Astrocyte (in vitro differentiated cells and primary cell): ENCODE measurements around the gene NISCH. TPM values are rescaled to one million over a fixed set of nuclear protein-coding genes. Genes with fewer than 3 reads are reported as not detected.

Experiments
- DNase-seq: peaks from one replicate; pipeline ENCODE4 v3.0.0-alpha.2; 2010; ENCODE audit warnings: low read depth
- FAIRE-seq: peaks from 2 replicates; lab custom pipeline; 2011; peaks lifted over from hg19 to GRCh38; lab: Jason Lieb, UNC
- H2AFZ ChIP-seq: 2 replicates; pipeline ENCODE4 v1.6.0; 2012; ENCODE audit warnings: low read depth, low read length, inconsistent platforms
- H3K27ac ChIP-seq: 2 replicates; pipeline ENCODE4 v1.5.1; 2011; ENCODE audit warnings: low read depth, low read length, inconsistent platforms
- H3K27me3 ChIP-seq: 2 replicates; pipeline ENCODE4 v1.6.0; 2011; ENCODE audit warnings: low read length, inconsistent platforms; ENCODE audit not compliant: insufficient read depth
- H3K36me3 ChIP-seq: 2 replicates; pipeline ENCODE4 v1.5.1; 2011; ENCODE audit warnings: low read length, inconsistent platforms; ENCODE audit not compliant: insufficient read depth
- H3K4me1 ChIP-seq: 2 replicates; pipeline ENCODE4 v1.5.1; 2011; ENCODE audit warnings: low read length, inconsistent platforms; ENCODE audit not compliant: insufficient read depth
- H3K4me2 ChIP-seq: 2 replicates; pipeline ENCODE4 v1.6.0; 2012; ENCODE audit warnings: low read length, inconsistent platforms
- H3K4me3 ChIP-seq: 2 replicates; pipeline ENCODE4 v1.5.1; 2011; ENCODE audit warnings: low read depth, mild to moderate bottlenecking, low read length, inconsistent platforms; ENCODE audit not compliant: insufficient read depth
- H3K79me2 ChIP-seq: 2 replicates; pipeline ENCODE4 v1.6.0; 2012; ENCODE audit warnings: mild to moderate bottlenecking, low read length, inconsistent platforms; ENCODE audit not compliant: insufficient read depth
- H3K9ac ChIP-seq: 2 replicates; pipeline ENCODE4 v1.6.0; 2012; ENCODE audit warnings: mild to moderate bottlenecking, low read length, inconsistent platforms
- H3K9me3 ChIP-seq: 2 replicates; pipeline ENCODE4 v1.5.1; 2012; ENCODE audit warnings: low read depth, mild to moderate bottlenecking, low read length, inconsistent platforms; ENCODE audit not compliant: insufficient read depth
- H4K20me1 ChIP-seq: 2 replicates; pipeline ENCODE4 v1.6.0; 2012; ENCODE audit warnings: low read length, inconsistent platforms; ENCODE audit not compliant: insufficient read depth
- H3K27ac Mint-ChIP-seq: one replicate; pipeline ENCODE4 v1.8.0; 2021; ENCODE audit warnings: mild to moderate bottlenecking, mixed read lengths; ENCODE audit not compliant: unreplicated experiment
- H3K27me3 Mint-ChIP-seq: one replicate; pipeline ENCODE4 v1.8.0; 2021; ENCODE audit warnings: low read depth, mixed read lengths; ENCODE audit not compliant: unreplicated experiment
- H3K36me3 Mint-ChIP-seq: one replicate; pipeline ENCODE4 v1.8.0; 2021; ENCODE audit warnings: low read depth, mixed read lengths; ENCODE audit not compliant: unreplicated experiment
- H3K4me1 Mint-ChIP-seq: one replicate; pipeline ENCODE4 v1.8.0; 2021; ENCODE audit warnings: low read depth, mixed read lengths; ENCODE audit not compliant: unreplicated experiment
- H3K4me3 Mint-ChIP-seq: one replicate; pipeline ENCODE4 v1.8.0; 2021; ENCODE audit warnings: mild to moderate bottlenecking, moderate library complexity, mixed read lengths; ENCODE audit not compliant: unreplicated experiment
- H3K9me3 Mint-ChIP-seq: one replicate; pipeline ENCODE4 v1.8.0; 2021; ENCODE audit warnings: mild to moderate bottlenecking, mixed read lengths; ENCODE audit not compliant: unreplicated experiment
- EZH2 ChIP-seq: IDR thresholded peaks from 2 replicates; pipeline ENCODE4 v1.6.1; 2012; ENCODE audit warnings: mild to moderate bottlenecking, low read length, inconsistent platforms; ENCODE audit not compliant: insufficient read depth
- total RNA-seq: library from RNA; stranded (reverse); gene quantifications from 2 replicates; pipeline ENCODE4 v1.2.1, GENCODE V29; 2021
- TF ChIP-seq, protein P1 (sequence below): IDR thresholded peaks from 2 replicates; pipeline ENCODE4 v1.5.1; 2011; ENCODE audit warnings: low read depth, mild to moderate bottlenecking, inconsistent platforms, low read length, moderate library complexity; ENCODE audit not compliant: insufficient read depth

NISCH gene
- total RNA-seq, 1 donor from 2014 or later, result 118 TPM

DNA sequence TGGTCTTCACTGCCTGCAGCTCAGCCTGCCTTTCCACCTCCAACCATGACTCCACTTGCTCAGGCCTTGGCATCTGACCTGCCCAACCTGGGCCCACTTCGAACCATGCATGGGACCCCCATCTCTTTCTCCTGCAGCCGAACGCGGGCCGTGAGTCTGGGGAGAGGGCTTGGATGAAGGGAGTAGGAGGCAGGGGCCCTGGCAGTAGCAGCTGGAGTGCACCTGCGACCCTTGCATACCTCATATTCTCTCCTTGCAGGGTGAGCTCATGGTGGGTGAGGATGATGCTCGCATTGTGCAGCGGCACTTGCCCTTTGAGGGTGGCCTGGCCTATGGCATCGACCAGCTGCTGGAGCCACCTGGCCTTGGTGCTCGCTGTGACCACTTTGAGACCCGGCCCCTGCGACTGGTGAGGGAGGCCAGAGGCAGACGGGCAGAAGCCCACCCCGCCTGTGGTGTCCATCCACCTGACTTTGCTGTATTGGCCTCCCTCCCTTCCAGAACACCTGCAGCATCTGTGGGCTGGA lies 64.8 kb downstream of the NISCH start:
- Histone ChIP-seq H3K27me3 (no peaks in the 10 kb centered on the region), H3K79me2 (no peaks in the 10 kb centered on the region), H4K20me1 (peaks cover 17% of the 10 kb centered on the region), H3K27ac (no peak overlapping the region), H3K4me1 (no peaks in the 10 kb centered on the region), H3K9ac (no peak overlapping the region), H3K36me3 (peaks cover 8% of the 10 kb centered on the region), H3K4me2 (no peak overlapping the region), H2AFZ (no peak overlapping the region), H3K4me3 (no peak overlapping the region), H3K9me3 (no peaks in the 10 kb centered on the region)
- TF ChIP-seq EZH2, result no peak
- TF ChIP-seq, protein P1, sequence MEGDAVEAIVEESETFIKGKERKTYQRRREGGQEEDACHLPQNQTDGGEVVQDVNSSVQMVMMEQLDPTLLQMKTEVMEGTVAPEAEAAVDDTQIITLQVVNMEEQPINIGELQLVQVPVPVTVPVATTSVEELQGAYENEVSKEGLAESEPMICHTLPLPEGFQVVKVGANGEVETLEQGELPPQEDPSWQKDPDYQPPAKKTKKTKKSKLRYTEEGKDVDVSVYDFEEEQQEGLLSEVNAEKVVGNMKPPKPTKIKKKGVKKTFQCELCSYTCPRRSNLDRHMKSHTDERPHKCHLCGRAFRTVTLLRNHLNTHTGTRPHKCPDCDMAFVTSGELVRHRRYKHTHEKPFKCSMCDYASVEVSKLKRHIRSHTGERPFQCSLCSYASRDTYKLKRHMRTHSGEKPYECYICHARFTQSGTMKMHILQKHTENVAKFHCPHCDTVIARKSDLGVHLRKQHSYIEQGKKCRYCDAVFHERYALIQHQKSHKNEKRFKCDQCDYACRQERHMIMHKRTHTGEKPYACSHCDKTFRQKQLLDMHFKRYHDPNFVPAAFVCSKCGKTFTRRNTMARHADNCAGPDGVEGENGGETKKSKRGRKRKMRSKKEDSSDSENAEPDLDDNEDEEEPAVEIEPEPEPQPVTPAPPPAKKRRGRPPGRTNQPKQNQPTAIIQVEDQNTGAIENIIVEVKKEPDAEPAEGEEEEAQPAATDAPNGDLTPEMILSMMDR, result no peak
- DNase-seq (no peak), FAIRE-seq (no peak)
- H3K9me3 Mint-ChIP-seq, result no peaks in the 10 kb centered on the region
- no peaks in the 10 kb centered on the region for H3K4me1 Mint-ChIP-seq
- no peak overlapping the region for H3K27ac Mint-ChIP-seq
- peaks cover 21% of the 10 kb centered on the region for H3K27me3 Mint-ChIP-seq
- no peak overlapping the region for H3K4me3 Mint-ChIP-seq
- H3K36me3 Mint-ChIP-seq, result peaks cover 9% of the 10 kb centered on the region

DNA sequence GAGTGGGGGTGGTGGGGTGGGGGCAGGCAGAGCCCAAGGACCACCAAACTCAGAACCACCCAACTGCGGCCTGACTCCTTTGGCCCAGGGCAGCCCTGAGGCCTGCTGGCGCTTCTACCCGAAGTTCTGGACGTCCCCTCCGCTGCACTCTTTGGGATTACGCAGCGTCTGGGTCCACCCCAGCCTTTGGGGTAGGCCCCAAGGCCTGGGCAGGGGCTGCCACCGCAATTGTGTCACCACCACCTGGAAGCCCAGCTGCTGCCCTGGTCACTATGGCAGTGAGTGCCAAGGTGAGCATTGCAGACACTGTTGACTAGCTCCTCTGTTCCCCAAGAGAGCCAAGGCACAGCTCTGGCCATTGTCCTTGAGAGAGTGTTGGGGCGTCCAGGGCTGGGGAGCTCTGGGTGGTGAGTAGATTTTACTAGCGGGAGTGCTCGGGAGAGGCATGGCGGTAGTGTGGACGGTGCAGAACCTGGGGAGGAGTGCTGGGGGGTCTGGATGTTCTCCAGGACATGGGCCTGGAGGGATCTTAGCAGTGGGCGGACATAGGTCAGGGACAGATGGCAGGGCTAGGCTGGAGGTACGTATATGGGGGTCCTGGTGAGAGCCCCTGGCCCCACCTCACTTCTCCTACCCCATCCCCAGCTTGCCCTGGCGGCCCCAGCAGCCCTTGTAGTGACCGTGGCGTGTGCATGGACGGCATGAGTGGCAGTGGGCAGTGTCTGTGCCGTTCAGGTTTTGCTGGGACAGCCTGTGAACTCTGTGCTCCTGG lies 65.5 kb downstream of the NISCH start:
- H3K36me3 Mint-ChIP-seq, result peaks cover 11% of the 10 kb centered on the region
- peaks cover 17% of the 10 kb centered on the region for H3K27me3 Mint-ChIP-seq
- Histone ChIP-seq H3K36me3 (peaks cover 8% of the 10 kb centered on the region), H3K79me2 (no peaks in the 10 kb centered on the region), H3K27me3 (no peaks in the 10 kb centered on the region), H3K9ac (no peak overlapping the region), H3K27ac (no peak overlapping the region), H3K4me2 (no peak overlapping the region), H3K4me3 (no peak overlapping the region), H3K9me3 (no peaks in the 10 kb centered on the region), H4K20me1 (peaks cover 24% of the 10 kb centered on the region), H2AFZ (no peak overlapping the region), H3K4me1 (no peaks in the 10 kb centered on the region)
- H3K4me1 Mint-ChIP-seq, result peaks cover 2% of the 10 kb centered on the region
- no peak for DNase-seq
- no peak for FAIRE-seq
- TF ChIP-seq EZH2, result no peak
- TF ChIP-seq, protein P1, result no peak
- no peaks in the 10 kb centered on the region for H3K9me3 Mint-ChIP-seq
- no peak overlapping the region for H3K4me3 Mint-ChIP-seq
- no peak overlapping the region for H3K27ac Mint-ChIP-seq

DNA sequence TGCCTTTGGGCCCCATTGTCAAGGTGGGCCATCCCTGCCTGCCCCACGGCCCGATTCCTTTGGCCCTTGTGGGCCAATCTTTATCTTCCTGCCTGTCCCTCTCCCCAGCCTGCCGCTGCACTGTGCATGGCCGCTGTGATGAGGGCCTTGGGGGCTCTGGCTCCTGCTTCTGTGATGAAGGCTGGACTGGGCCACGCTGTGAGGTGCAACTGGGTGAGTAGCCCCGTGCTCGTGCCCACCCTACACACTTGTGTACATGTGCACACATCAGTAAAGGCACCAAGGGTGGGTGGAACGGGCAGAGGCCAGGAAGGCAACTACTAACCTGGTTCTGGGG lies 66.1 kb downstream of the NISCH start:
- DNase-seq (no peak), FAIRE-seq (no peak)
- peaks cover 6% of the 10 kb centered on the region for H3K4me1 Mint-ChIP-seq
- TF ChIP-seq, protein P1, result no peak
- TF ChIP-seq EZH2, result no peak
- peaks cover 30% of the 10 kb centered on the region for H4K20me1 ChIP-seq
- no peak overlapping the region for H3K4me3 ChIP-seq
- no peaks in the 10 kb centered on the region for H3K79me2 ChIP-seq
- no peak overlapping the region for H3K9ac ChIP-seq
- no peak overlapping the region for H3K27ac Mint-ChIP-seq
- H2AFZ ChIP-seq, result no peak overlapping the region
- H3K4me2 ChIP-seq, result no peak overlapping the region
- no peaks in the 10 kb centered on the region for H3K9me3 ChIP-seq
- H3K27me3 ChIP-seq, result no peaks in the 10 kb centered on the region
- H3K36me3 ChIP-seq, result peaks cover 8% of the 10 kb centered on the region
- H3K27me3 Mint-ChIP-seq, result peaks cover 17% of the 10 kb centered on the region
- H3K4me3 Mint-ChIP-seq, result no peak overlapping the region
- no peak overlapping the region for H3K27ac ChIP-seq
- no peaks in the 10 kb centered on the region for H3K4me1 ChIP-seq
- H3K36me3 Mint-ChIP-seq, result peaks cover 12% of the 10 kb centered on the region
- H3K9me3 Mint-ChIP-seq, result no peaks in the 10 kb centered on the region
